SKM-1 treated with dmso at 0.1 percent for 144 hours (cell line): ENCODE measurements around the gene ABTB1.
A peak's percentile ranks its signal among the peaks of the same experiment; 100 is the strongest.

Source experiments
- DNase-seq: peaks from one replicate; lab custom pipeline; 2025; ENCODE audit not compliant: unreplicated experiment; lab: John Stamatoyannopoulos, UW

Gene ABTB1

DNA sequence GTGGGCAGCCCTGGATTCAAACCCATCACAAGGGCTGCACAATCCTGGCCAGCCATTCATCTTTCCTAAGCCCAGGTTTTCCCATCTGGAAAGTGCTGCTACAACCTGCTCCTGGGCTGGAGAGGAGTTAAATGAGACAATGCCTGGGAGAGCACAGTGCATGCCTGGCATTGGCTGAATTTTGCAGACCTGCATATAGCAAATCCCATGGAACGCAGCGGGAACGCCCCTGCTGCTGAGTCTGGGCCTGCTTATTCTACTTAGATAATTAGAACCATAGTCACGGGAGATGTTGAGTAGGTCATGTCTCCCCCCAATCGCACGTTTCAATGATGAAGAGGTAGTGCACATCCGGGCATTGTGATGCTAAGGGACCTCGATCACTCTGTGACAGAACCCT, 46.6 kb downstream of the ABTB1 start:
- no peak for DNase-seq

DNA sequence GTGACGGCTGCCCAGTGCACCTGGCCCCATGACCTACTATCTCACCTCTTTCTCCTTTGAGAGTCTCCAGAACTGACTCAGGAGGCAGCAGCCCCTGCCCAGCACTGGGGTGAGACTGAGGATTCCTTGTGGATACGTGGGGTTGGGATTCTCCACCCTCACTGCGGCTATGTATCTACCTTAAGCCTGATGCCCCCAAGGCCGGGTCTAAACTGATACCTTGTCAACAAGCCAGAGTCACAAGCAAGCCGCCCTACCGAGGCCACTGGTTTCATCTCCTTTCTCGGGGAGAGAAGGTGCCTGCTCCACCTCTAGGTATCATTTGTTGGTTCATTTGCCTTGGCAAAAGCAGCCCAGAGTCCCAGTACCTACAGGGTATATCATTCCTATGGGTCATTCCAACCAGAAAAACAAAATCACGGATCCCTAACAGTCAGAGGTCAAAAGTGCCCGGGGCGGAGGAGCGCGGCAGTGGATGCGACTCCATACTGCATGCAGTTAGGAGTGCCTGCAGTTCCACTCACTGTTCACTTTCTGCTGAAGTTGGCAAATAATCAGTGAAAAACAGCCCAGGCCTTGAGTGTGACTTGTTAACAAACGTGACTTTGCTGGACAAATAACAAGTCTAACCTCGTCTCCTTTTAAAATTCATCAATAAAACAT, 47.5 kb downstream of the ABTB1 start:
- no peak for DNase-seq

DNA sequence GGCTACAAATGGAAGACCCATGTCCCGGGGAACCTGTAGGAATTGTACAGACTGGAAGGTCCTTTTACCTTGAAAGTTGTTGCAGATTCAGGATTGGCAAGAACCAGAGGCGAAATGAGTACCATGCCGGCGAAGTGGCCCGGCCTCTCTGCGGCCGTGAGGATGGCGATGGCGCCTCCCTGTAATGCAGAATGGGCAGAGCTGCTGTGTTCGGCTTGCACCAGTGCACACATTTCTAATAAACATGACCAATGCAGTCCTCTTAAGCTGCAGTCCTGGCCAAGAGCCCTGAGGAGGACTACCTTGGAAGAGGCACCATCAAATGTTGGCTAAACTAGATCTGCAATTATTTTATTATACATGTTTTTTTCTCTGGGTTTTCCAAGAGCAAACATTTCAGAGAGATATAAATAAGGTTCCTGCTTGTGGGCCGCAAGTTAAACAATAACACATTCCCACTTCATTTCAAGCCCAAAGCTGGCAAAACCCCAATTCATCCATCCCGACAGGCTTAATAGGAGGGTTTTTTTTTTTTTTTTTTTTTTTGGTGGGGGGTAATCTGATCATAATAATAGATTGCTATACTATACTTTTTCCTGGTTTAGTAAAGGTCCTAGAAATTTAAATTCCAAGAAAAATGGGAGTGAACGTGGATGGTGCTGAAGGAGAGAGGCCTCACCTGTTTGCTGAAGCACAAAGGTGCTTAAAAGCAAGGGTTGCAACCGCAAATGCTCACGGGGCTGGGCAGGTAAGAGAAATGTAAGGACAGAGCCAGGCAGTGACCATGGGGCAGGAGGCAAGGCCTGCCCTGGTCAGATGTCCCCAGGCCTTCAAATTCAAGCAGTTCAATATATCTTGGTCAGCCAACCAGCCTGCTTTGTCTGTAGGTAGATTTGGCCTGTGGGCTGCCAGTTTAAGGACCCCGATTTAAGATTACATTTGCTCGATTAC, 48.5 kb downstream of the ABTB1 start:
- DNase-seq: no peak

DNA sequence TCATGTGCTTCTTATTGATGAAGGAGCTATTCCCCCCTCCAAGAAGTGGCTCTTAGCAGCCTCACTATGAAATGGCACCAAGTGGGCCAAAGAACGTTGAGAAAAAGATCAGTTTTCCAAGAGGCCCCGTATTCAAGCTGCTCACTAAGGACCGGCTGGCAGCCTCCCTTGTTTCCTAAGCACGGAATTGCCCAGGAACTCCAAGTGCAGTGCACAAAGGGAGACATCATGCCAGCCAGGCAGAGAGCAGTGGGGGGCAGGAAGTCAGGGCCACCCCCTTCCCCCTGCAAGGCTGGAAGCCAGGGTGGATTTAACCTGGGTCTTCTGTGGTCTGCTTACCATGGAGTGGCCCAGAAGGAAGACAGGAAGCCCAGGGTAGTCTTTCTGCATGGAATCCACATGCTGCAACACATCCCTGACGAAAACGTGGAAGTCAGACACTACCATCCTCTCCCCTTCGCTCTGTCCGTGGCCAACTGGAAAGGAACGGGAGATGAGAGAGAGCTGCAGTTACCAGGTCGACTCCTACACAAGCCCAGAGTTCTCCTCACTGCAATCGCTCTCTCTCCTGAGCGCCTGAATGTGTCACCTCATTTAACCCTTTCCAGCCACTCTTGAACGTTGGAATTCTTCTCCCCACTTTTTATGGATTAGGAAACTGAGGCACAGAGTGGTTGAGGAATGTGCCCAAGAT, 49.5 kb downstream of the ABTB1 start:
- no peak for DNase-seq

- DNase-seq: no peak
Observed at GRCh38 chr3:127723011-127723567, 50.3 kb downstream of the ABTB1 start.

GRCh38 chr3:127726894-127727293, 54.1 kb downstream of the ABTB1 start:
- no peak for DNase-seq

DNA sequence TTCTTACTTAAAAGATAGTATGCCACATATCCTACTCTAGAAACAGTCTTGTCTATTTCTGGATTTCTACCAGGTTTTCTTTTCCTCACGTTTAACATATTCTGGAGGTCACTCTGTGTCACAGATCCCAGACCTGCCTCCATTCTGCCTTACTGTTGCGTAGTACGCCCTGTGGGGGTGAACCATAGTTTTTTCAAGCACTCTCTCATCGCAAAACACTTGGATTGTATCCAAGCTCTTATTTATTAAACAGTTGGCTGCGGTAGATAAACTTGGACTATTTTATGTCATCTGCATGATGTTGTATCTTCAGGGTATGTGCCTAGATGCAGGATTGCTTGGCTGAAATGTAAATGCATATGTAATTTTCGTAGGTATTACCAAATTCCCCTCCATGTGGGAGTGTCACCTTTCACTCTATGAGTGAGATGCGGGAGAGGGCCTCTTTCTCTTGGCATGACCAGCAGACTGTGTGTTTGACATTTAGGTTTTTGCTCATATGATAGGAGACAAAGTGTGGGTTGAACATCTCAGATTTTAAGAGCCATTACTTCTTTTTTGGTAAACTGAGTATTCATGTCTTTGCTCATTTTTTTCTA, 55.8 kb downstream of the ABTB1 start:
- DNase-seq: no peak

- DNase-seq: peak; percentile 79
Observed at GRCh38 chr3:127729556-127730056, 56.9 kb downstream of the ABTB1 start.

DNA sequence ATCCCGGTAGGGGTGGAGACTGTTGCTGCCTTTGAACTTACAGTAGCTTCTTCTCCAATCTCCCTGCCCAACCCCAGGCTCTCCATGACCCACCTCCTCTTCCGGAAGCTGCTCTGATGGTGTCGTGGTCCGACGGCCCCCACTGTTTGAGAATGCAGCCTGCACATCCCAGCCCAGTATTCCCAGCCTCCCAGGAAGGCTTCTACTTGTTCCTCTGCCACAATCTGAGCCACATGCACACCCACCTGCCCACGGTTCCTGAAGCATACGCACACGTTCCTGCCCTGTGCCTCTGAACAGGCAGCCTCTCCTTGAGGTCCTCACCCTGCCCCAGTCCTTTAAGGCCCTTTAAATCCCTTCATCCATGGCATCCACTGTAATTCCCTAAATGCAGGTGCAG, 57.4 kb downstream of the ABTB1 start:
- no peak for DNase-seq
